HG03558 (cell line): ENCODE results near the gene KRT78.
"Not testable (repeated sequence)": the region's sequence is repeated elsewhere in the genome, so short reads cannot be mapped to it uniquely, and the experiment has no call there.

Source experiments
- ATAC-seq: cut with Tn5 transposase; IDR thresholded peaks from one replicate; pipeline ENCODE4 v1.9.1; 2021; ENCODE audit warnings: moderate number of reproducible peaks; ENCODE audit not compliant: unreplicated experiment; ENCODE audit errors: extremely low read depth

The KRT78 gene

GRCh38 chr12:52872644-52873389 is 24.0 kb upstream of the KRT78 start:
- ATAC-seq, result no peak

GRCh38 chr12:52871291-52872039 is 22.7 kb upstream of the KRT78 start:
- ATAC-seq, result no peak

DNA sequence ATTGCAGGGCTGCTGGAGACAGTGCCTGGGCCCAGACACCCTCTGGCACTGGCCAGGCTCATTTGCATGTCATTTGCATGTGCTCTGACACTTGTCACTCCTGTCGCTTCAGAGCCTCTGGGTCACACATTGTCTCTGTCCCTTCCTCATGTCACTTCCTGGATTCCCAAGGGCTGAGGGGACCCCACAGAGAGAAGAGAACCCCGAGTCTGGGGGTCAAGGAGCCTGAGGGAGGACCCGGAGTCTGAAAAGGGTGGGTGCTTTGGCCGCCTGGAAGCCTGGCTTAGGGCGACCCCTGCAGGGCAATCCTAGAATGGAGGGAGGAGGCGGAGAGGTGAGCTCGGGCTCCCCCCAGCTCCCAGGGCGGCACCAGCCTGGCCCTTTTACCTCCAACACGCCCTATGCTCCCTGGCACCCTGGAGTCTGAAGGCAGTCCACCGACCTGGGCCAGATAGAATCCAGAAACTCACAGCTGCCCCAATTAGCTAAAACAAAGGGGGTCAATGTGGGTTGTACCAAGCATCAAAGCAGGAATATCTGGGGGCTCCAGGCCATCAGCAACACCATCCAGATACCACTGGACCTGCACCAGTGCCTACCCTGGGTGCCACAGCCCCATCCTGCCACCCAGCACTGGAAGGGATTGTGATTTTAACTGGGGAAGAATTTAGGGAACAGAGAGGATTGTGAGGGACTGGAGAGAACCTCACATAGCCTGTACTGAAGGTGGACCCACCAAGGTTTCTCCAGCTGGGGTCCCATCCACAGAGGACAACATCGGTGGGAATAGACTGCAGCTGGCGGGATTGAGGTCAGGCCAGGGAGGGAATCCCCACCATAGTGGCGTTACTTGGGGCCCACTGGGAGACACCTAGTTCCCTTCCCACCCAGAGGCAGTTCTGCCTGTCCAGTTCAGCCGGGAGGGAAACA is 21.8 kb upstream of the KRT78 start:
- ATAC-seq, result no peak

DNA sequence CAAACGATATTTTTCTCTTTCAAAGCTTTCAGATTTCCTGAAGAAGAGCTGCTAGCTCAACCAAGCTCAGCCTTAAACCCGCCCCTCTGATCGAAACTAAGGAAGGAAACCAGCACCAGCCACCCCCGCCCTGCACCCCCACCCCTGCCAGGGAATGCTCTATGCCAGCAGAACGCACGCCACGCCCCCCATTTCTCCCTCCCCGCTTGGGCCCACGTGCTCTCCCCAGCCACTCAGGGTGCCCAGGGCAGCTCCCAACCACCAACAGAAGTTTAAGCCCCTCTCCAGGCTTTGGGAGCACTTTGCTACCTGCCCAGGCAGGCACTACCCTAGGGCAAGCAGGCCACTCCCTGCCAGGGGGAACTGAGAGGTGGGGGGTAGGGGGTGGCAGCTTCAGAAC is 18.8 kb upstream of the KRT78 start:
- ATAC-seq, result no peak

DNA sequence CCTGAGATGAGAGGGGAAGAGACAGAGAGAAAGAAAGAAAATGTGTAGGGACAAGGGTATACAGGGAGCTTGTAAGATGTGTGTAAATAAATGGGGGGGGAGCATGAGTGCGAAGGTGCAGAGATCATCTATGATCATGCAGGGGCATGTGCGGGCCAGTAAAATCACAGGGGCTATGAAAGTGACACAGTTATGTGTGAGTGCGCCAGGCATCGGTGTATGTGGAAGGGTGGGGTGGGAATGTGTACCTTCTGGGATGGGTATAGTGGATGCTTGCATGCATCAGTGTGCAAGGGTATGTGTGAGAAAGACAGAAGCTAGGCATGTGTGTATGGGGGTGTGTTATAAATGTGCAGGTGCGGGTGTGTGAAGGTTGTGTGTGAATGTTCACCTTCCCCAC is 18.4 kb upstream of the KRT78 start:
- ATAC-seq, result no peak

DNA sequence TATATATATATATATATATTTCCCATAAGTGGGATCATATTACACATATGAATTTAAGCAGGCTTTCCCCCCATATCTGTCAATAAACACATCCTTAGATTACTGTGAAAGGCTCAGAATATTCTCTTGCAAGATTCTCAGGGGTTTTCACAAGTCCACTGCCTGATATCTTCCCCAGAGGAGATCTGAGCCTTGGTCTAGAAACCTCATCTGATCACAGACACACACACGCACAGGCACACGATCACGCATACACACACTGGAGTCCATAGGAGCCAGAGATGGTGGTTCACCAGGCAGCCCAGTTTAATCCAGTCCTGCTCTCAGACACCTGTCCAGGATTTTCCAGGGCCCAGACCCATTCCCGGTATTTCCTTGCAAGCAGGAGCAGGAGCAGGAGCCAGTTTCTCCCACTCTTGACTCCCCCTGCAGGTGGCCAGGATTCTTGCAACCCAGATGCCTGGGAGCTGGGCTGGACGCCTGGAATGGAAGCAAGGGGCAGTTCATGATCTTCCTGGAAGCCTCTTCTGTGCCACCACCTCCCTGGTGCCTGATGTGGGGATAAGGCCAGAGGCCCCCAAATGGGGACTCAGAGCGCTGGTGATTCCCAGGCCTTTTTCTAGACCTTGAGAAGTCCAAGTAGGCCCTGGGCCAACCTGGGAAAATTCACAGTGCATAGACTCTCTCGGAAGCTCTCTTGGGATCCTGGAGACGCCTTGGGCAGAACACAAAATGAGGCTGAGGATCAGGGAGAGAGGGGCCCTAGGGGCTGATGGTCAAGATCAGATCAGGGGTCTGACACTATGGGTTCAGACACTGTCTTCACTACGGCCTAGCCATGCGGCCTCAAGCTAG is 16.5 kb upstream of the KRT78 start:
- ATAC-seq, result no peak

DNA sequence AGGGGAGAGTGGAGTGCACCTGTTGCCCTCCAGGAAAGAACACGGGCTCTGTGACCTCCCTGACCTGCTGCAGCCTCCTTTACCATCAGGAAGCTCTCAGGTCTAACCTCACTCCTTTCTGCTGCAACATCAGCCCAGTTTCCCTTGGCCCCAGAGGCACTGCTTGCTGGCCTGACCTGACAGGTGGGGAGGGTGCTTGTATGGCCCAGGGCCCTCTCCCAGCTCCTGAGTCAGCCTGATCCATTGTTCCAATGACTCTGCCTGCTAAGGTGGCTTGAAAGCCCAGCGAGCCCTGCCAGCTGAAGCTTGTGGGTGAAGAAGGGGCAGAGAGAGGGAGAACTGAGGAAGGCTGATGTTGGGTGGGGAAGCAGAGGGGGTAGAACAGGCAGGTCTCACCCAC is 13.2 kb upstream of the KRT78 start:
- no peak for ATAC-seq

- no peak for ATAC-seq
Measured at GRCh38 chr12:52861511-52861910, 12.7 kb upstream of the KRT78 start.

GRCh38 chr12:52860102-52860823 is 11.5 kb upstream of the KRT78 start:
- ATAC-seq, result no peak

GRCh38 chr12:52857500-52857899 is 8.7 kb upstream of the KRT78 start:
- ATAC-seq, result no peak

DNA sequence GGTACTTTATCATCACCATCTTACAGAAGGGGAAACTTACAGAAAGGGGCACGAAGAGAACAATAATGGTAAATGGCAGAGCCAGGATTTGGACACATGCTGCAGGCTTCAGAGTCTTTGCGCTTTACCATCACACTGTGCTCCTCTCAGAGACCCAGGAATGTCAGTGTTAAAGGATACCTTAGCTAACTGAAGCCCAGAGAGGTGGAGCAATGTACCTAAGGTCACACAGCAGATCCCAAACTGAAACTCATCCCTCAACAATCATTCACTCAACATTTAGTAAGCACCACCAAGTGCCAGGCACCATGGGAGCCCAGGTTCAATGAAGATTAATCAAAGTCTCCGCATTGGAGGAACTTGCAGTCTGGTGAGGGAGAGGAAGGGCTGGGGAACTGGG is 8.0 kb upstream of the KRT78 start:
- no peak for ATAC-seq

DNA sequence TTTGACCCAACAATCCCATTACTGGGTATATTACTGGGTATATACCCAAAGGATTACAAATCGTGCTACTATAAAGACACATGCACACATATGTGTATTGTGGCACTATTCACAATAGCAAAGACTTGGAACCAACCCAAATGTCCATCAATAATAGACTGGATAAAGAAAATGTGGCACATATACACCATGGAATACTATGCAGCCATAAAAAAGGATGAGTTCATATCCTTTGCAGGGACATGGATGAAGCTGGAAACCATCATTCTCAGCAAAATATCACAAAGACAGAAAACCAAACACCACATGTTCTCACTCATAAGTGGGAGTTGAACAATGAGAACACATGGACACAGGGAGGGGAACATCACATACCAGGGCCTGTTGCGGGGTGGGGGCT is 7.3 kb upstream of the KRT78 start:
- not testable (repeated sequence) for ATAC-seq

- ATAC-seq, result no peak
Measured at GRCh38 chr12:52851787-52852186, 3.0 kb upstream of the KRT78 start.

GRCh38 chr12:52850681-52851080 is 1.9 kb upstream of the KRT78 start:
- no peak for ATAC-seq

DNA sequence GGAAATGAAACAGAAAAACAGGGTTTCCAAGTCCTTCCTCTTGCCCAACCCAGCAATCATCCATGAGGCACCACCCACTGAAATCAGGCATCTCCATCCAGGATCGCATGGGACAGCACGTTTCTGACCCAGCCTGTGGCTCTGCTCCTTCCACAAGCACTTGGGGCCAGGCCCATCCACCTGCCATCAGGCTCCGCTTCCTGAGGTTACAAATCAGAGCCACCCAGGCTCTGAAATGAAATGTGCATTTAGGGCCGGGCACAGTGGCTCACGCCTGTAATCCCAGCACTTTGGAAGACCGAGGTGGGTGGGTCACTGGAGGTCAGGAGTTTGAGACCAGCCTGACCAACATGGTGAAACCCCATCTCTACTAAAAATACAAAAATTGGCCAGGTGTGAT is 717 bp upstream of the KRT78 start:
- no peak for ATAC-seq

DNA sequence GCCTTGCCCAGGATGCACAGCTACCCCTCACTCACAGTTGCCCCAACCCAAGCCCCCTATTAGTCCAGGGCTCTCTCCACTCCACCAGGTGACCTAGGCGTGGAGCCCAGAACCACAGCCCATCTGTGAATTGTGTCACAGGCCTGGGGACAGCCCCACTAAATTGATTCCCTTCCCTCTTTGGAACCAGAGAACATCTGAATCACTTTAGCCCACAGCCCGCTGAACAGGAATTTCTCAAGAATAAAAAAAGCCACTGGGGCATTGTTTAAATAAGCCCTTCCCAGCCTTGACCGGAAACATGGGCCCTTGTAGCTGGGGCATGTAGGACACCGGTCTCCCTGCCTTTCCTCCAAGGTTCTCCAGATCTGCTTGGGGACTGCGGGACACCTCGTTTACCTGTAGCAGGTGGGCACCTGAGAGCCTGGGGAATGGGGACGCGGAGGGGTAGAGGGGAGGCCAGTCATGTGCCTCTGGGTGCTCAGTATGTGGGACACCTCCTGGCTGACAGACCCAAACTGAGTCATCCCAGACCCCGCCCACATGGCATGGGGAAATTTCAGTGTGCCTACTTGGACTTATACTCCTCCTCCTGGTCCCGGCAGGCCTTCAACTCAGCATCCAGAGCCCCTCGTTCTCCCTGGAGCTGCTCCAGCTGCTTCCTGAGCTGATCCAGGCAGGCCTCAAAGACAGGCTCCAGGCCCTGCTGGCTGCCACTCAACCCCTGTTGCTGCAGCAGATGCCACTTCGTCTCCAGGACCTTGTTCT is 1.3 kb downstream of the KRT78 start:
- no peak for ATAC-seq

- ATAC-seq, result no peak
Measured at GRCh38 chr12:52846356-52846970, 2.3 kb downstream of the KRT78 start.

- no peak for ATAC-seq
Measured at GRCh38 chr12:52845946-52846345, 2.8 kb downstream of the KRT78 start.
